ENCODE measurements around the gene LINC01488. TPM values are rescaled to one million over a fixed set of nuclear protein-coding genes. Genes with fewer than 3 reads are reported as not detected.

Gene LINC01488
- total RNA-seq, 1 experiment from 2014 or later: not detected

- no peak for DNase-seq
- Histone ChIP-seq H3K9me3 (no peaks in the 10 kb centered on the region), H3K4me3 (ENCODE audit: low read depth, low read length) (no peak overlapping the region), H3K36me3 (ENCODE audit: control insufficient read depth, insufficient read depth, low read length) (no peaks in the 10 kb centered on the region), H3K27me3 (replicated peaks; ENCODE audit: control insufficient read depth, insufficient read depth, low read length) (no peaks in the 10 kb centered on the region), H3K4me1 (peaks cover 39% of the 10 kb centered on the region)
- peaks cover 21% of the 10 kb centered on the region for H3K36me3 Mint-ChIP-seq (ENCODE audit: insufficient read depth, unreplicated experiment)
- no TSS peak for BruUV-seq (replicated peaks)
- TF ChIP-seq CTCF (IDR thresholded peaks at IDR 0.05; ENCODE audit: insufficient read depth in 1 of 2, low read depth in 1 of 2, low read length in 1 of 2, severe bottlenecking in 1 of 2, unreplicated experiment in 1 of 2): no peak
- ChIA-PET CTCF (interaction anchor here (0.6 kb wide), 1 partner anchor 13 kb away, joined by 5 read pairs; no protein-coding TSS in a partner anchor), POLR2A (no interaction called here)
- H3K4me1 Mint-ChIP-seq (ENCODE audit: low read depth, unreplicated experiment): peaks cover 26% of the 10 kb centered on the region
- no peak overlapping the region for H3K27ac Mint-ChIP-seq (ENCODE audit: unreplicated experiment)
- no peak overlapping the region for H3K4me3 Mint-ChIP-seq (ENCODE audit: unreplicated experiment)
- H3K27me3 Mint-ChIP-seq (ENCODE audit: insufficient read depth, unreplicated experiment): no peaks in the 10 kb centered on the region
- intact Hi-C loops (cut with micrococcal nuclease; ENCODE audit: unreplicated experiment): no loop called here
- peaks cover 14% of the 10 kb centered on the region for H3K9me3 Mint-ChIP-seq (ENCODE audit: unreplicated experiment)
These were observed 33.7 kb upstream of the LINC01488 start for GRCh38 chr11:69447786-69448185.

GRCh38 chr11:69448471-69449284 is 32.8 kb upstream of the LINC01488 start:
- H3K9me3 ChIP-seq: no peaks in the 10 kb centered on the region
- no peak for TF ChIP-seq CTCF (IDR thresholded peaks at IDR 0.05; ENCODE audit: insufficient read depth in 1 of 2, low read depth in 1 of 2, low read length in 1 of 2, severe bottlenecking in 1 of 2, unreplicated experiment in 1 of 2)
- H3K36me3 ChIP-seq (ENCODE audit: control insufficient read depth, insufficient read depth, low read length): no peaks in the 10 kb centered on the region
- intact Hi-C loops (cut with micrococcal nuclease; ENCODE audit: unreplicated experiment): no loop called here
- Mint-ChIP-seq H3K9me3 (ENCODE audit: unreplicated experiment) (peaks cover 14% of the 10 kb centered on the region), H3K36me3 (ENCODE audit: insufficient read depth, unreplicated experiment) (peaks cover 12% of the 10 kb centered on the region), H3K27me3 (ENCODE audit: insufficient read depth, unreplicated experiment) (no peaks in the 10 kb centered on the region), H3K4me1 (ENCODE audit: low read depth, unreplicated experiment) (peaks cover 24% of the 10 kb centered on the region), H3K4me3 (ENCODE audit: unreplicated experiment) (no peak overlapping the region), H3K27ac (ENCODE audit: unreplicated experiment) (no peak overlapping the region)
- no TSS peak for BruUV-seq (replicated peaks)
- CTCF ChIA-PET: no interaction called here
- no peak overlapping the region for H3K4me3 ChIP-seq (ENCODE audit: low read depth, low read length)
- peaks cover 36% of the 10 kb centered on the region for H3K4me1 ChIP-seq
- H3K27me3 ChIP-seq (replicated peaks; ENCODE audit: control insufficient read depth, insufficient read depth, low read length): no peaks in the 10 kb centered on the region
- DNase-seq: no peak
- POLR2A ChIA-PET: interaction anchor here (0.8 kb wide), 1 partner anchor 48 kb away, joined by 3 read pairs; no protein-coding TSS in a partner anchor

GRCh38 chr11:69449320-69450063 is 32.0 kb upstream of the LINC01488 start:
- CTCF ChIA-PET: no interaction called here
- Mint-ChIP-seq H3K4me3 (ENCODE audit: unreplicated experiment) (no peak overlapping the region), H3K27ac (ENCODE audit: unreplicated experiment) (no peak overlapping the region), H3K36me3 (ENCODE audit: insufficient read depth, unreplicated experiment) (peaks cover 4% of the 10 kb centered on the region), H3K9me3 (ENCODE audit: unreplicated experiment) (peaks cover 14% of the 10 kb centered on the region), H3K4me1 (ENCODE audit: low read depth, unreplicated experiment) (peaks cover 22% of the 10 kb centered on the region), H3K27me3 (ENCODE audit: insufficient read depth, unreplicated experiment) (no peaks in the 10 kb centered on the region)
- no peak overlapping the region for H3K4me3 ChIP-seq (ENCODE audit: low read depth, low read length)
- intact Hi-C loops (cut with micrococcal nuclease; ENCODE audit: unreplicated experiment): no loop called here
- H3K36me3 ChIP-seq (ENCODE audit: control insufficient read depth, insufficient read depth, low read length): no peaks in the 10 kb centered on the region
- no peaks in the 10 kb centered on the region for H3K9me3 ChIP-seq
- DNase-seq: no peak
- TF ChIP-seq CTCF (IDR thresholded peaks at IDR 0.05; ENCODE audit: insufficient read depth in 1 of 2, low read depth in 1 of 2, low read length in 1 of 2, severe bottlenecking in 1 of 2, unreplicated experiment in 1 of 2): no peak
- H3K27me3 ChIP-seq (replicated peaks; ENCODE audit: control insufficient read depth, insufficient read depth, low read length): no peaks in the 10 kb centered on the region
- BruUV-seq (replicated peaks): no TSS peak
- peaks cover 32% of the 10 kb centered on the region for H3K4me1 ChIP-seq
- POLR2A ChIA-PET: no interaction called here
